ENCODE results near the gene GOLGA6A.

GOLGA6A gene

DNA sequence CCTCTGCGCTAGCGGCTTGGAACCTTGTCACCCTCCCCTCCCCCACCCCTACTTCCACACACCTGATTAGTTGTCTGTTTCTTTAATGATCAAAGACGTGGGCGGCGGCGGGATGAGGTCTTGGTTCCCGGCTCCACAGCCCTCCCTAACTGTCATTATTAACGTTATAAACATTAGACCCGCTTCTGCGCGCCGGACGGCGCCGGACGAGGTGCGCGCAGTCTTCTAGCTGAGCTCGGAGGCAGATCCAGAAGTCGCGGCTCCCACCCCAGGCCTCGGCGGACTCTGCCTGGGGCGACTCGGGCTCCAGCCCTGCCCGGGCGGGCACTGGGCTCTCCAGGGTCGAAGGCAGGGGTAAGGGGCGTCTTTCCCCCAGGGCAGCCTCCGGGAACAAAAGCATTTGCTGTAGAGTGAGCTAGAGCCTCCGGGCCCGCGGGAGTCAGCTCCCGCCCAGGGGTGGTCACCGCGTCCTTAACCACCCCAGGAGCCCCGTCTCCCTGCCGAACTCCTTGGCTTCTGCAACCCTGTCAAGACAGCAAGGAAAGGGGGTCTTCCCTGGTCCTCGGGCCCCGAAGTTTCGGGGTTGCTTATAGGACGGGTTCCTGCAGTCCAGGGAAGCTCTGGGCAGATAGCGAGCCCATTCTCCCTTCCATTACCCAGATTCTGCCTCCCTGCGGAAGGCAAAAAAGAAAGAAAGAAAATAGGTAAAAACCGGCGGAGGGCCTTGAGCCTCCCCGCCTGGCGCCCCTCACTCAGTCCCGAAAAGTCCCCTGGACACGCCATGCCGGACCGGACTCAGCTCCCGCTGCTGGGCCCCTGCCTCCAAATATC is 45.8 kb upstream of the GOLGA6A start:
- H3K4me3 ChIP-seq (ENCODE audit: low read depth, low read length) = no peak overlapping the region
- TF ChIP-seq CTCF (IDR thresholded peaks at IDR 0.05; ENCODE audit: low read depth, low read length) (no peak), MAX (IDR thresholded peaks at IDR 0.05; ENCODE audit: low read depth, low read length) (no peak), POLR2A (IDR thresholded peaks at IDR 0.05; ENCODE audit: extremely low read depth, insufficient read length) (no peak), MYC (IDR thresholded peaks at IDR 0.05; ENCODE audit: low read depth, low read length) (no peak)
- no peak for DNase-seq (ENCODE audit: low read depth)

- no peak overlapping the region for H3K4me3 ChIP-seq (ENCODE audit: low read depth, low read length)
- TF ChIP-seq MAX (IDR thresholded peaks at IDR 0.05; ENCODE audit: low read depth, low read length) (peak; percentile 65; the same call in 1 of the 2 replicates), POLR2A (IDR thresholded peaks at IDR 0.05; ENCODE audit: extremely low read depth, insufficient read length) (no peak), MYC (IDR thresholded peaks at IDR 0.05; ENCODE audit: low read depth, low read length) (peak; percentile 67), CTCF (IDR thresholded peaks at IDR 0.05; ENCODE audit: low read depth, low read length) (peak; percentile 93)
- DNase-seq (ENCODE audit: low read depth) = peak; percentile 95
Measured at GRCh38 chr15:74127255-74127953, 45.1 kb upstream of the GOLGA6A start.

GRCh38 chr15:74124759-74125158 is 42.4 kb upstream of the GOLGA6A start:
- TF ChIP-seq CTCF (IDR thresholded peaks at IDR 0.05; ENCODE audit: low read depth, low read length) (no peak), POLR2A (IDR thresholded peaks at IDR 0.05; ENCODE audit: extremely low read depth, insufficient read length) (no peak), MAX (IDR thresholded peaks at IDR 0.05; ENCODE audit: low read depth, low read length) (no peak), MYC (IDR thresholded peaks at IDR 0.05; ENCODE audit: low read depth, low read length) (no peak)
- no peak overlapping the region for H3K4me3 ChIP-seq (ENCODE audit: low read depth, low read length)
- DNase-seq (ENCODE audit: low read depth) = no peak

DNA sequence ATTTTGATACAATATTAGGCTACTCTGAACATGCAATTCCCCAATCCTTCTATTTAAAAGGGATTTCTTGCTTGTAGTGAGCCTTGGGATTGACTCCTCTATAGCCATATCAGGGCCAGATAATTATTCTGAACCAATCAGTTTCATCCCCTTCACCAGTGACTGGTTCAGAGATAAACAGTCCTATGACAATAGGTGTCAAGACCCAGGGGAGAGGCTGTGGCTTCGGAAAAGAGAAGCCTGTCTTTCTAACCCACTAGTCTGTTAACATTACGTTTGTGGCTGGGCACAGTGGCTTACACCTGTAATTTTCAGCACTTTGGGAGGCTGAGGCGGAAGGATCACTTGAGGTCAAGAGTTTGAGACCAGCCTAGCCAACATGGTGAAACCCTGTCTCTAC is 41.8 kb upstream of the GOLGA6A start:
- no peak for TF ChIP-seq MAX (IDR thresholded peaks at IDR 0.05; ENCODE audit: low read depth, low read length)
- DNase-seq (ENCODE audit: low read depth) = no peak
- H3K4me3 ChIP-seq (ENCODE audit: low read depth, low read length) = no peak overlapping the region

GRCh38 chr15:74123658-74124057 is 41.3 kb upstream of the GOLGA6A start:
- TF ChIP-seq CTCF (IDR thresholded peaks at IDR 0.05; ENCODE audit: low read depth, low read length) (no peak), POLR2A (IDR thresholded peaks at IDR 0.05; ENCODE audit: extremely low read depth, insufficient read length) (no peak), MYC (IDR thresholded peaks at IDR 0.05; ENCODE audit: low read depth, low read length) (no peak), MAX (IDR thresholded peaks at IDR 0.05; ENCODE audit: low read depth, low read length) (no peak)
- no peak overlapping the region for H3K4me3 ChIP-seq (ENCODE audit: low read depth, low read length)
- no peak for DNase-seq (ENCODE audit: low read depth)

DNA sequence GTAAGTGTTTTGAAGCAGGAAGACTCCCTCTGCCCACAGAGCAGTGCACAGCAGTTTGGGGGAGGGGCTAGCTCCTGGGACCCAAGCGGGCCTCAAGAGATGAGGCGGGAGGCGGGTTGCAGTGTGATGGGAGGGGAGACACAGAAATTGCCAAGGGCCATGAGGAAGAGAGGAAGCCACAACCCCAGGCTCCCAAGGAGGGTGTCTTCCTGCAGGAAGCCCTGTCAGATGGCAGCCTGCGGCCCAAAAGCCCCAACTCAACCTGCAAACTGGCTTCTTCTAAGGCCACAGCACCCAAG is 40.7 kb upstream of the GOLGA6A start:
- peak; percentile 92 for DNase-seq (ENCODE audit: low read depth)
- H3K4me3 ChIP-seq (ENCODE audit: low read depth, low read length) = no peak overlapping the region
- TF ChIP-seq POLR2A (IDR thresholded peaks at IDR 0.05; ENCODE audit: extremely low read depth, insufficient read length) = no peak
- peak; percentile 33; the same call in 1 of the 2 replicates for TF ChIP-seq MAX (IDR thresholded peaks at IDR 0.05; ENCODE audit: low read depth, low read length)
- TF ChIP-seq MYC (IDR thresholded peaks at IDR 0.05; ENCODE audit: low read depth, low read length) = peak; percentile 38; the same call in 1 of the 2 replicates
- TF ChIP-seq CTCF (IDR thresholded peaks at IDR 0.05; ENCODE audit: low read depth, low read length) = no peak
